ENCODE measurements around the gene ZFAND2B.

Gene ZFAND2B, protein sequence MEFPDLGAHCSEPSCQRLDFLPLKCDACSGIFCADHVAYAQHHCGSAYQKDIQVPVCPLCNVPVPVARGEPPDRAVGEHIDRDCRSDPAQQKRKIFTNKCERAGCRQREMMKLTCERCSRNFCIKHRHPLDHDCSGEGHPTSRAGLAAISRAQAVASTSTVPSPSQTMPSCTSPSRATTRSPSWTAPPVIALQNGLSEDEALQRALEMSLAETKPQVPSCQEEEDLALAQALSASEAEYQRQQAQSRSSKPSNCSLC

DNA sequence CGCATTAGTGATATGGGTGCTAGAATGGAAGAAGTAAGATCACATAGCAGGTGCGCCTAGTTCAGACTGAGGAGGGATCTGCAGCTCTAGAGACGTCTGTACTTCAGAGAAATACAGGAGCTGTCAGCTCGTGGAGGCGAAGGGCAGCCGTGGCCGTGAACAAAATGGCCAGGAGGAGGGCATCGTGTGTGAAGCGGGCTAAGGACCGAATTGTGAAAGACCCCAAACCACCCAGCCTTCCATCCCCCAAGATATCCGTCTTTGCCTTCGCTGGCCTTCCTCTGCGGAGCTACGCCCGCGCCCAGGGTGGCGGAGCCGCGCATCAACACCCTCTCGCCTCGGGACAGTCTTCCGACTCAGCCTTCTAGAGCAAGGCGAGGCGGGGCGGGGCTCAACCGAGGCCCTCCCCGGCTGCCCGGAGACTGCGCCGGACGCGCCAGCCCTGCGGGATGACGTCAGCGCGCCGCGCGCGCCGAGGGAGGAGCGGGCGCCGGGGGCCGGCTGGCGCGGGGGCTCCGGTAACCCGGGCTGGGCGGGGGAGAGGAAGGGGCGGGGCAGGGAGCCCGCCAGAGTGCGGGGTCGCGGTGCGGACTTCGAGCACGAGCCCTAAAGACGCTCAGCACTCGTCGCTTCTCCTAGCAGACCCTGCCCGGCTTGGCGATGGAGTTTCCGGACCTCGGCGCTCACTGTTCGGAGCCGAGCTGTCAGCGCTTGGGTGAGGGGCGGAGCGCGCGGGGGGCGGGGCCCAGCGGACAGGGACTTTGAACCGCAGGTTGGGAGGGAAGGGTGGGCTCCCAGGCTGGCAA is at the start of gene ZFAND2B:
Gene ZFAND2B (plus strand): TSS at position 455 of the 806 bp plus-strand sequence. CDS start 206 bp downstream, at position 661.
- DNase-seq (ENCODE audit: low spot score): peak; percentile 94

DNA sequence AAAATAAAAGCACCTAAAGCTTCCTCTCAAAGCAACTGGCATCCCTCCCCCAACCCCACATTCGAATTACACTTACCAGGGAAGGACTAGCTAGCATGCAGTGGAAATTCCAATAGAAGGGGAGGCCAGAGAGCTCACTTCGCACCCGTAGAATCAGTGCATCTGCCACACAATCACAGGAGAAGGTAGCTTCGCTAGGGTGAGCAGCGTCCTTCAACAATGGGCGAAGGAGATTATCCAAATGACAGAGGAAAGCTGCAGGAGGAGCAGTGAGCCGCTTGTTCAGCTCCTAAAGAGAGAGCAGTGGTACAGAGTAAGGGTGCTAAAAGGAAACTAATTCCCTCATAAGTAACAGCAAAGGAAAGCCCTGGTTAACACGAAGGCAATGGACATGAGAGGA is 49.2 kb upstream of the ZFAND2B start:
- no peak for DNase-seq (ENCODE audit: low spot score)

DNA sequence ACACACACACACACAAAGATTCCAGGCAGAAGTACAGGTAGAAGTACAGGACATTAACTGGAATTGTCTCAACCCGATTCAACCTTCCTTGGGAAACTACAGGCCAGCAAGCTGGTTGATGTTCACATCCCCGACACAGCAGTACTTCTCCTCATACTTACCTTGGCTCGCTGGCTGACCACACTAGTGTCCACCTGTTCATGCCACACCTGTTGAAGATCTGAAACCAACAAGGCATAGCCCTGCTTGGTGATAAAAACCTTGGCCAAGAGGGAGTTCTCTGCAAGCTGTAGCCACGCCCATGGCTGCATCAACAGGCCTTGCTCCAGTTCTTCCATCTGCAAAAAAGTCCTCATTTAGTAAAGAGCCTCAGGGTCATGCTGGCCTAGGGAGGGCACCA is 48.6 kb upstream of the ZFAND2B start:
- DNase-seq (ENCODE audit: low spot score): no peak

DNA sequence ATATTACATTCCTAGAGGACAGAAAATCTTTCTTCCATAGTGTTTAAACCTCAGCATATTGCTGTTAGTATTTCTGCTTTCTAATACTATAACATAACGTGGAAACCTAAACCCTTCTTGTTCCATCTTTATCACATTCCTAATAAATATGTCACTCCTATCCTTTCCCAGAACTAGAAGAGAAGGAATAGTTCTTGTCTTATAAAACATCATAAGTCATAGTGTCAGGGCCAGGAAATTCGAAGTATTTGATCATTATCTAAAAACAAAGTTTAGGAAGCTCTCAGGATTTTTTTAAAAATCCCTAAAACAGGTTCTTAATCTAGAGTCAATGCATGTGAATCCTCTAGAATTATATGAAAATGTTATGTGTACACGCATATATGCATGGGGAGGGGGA is 48.0 kb upstream of the ZFAND2B start:
- no peak for DNase-seq (ENCODE audit: low spot score)

DNA sequence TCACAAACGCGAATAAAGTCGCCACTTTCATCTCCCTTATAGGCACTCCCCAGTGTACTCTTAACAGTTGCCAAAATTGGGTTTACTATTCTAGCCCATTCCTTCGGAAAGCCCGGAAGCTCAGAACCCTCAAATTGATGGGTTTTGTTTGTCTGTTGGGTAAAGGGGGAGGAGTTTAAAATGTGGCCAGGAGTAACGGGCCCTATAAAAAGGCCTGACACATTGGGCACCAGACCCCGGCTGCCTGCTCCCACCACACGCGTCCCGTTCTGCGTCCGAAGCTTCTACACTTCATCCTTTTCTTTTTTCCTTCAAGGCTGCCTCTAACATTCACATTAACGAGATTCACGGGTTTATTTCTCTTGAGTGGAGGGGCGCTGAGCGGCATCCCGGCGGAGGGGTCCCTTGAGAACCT is 46.8 kb upstream of the ZFAND2B start:
- peak; percentile 66 for DNase-seq (ENCODE audit: low spot score)

DNA sequence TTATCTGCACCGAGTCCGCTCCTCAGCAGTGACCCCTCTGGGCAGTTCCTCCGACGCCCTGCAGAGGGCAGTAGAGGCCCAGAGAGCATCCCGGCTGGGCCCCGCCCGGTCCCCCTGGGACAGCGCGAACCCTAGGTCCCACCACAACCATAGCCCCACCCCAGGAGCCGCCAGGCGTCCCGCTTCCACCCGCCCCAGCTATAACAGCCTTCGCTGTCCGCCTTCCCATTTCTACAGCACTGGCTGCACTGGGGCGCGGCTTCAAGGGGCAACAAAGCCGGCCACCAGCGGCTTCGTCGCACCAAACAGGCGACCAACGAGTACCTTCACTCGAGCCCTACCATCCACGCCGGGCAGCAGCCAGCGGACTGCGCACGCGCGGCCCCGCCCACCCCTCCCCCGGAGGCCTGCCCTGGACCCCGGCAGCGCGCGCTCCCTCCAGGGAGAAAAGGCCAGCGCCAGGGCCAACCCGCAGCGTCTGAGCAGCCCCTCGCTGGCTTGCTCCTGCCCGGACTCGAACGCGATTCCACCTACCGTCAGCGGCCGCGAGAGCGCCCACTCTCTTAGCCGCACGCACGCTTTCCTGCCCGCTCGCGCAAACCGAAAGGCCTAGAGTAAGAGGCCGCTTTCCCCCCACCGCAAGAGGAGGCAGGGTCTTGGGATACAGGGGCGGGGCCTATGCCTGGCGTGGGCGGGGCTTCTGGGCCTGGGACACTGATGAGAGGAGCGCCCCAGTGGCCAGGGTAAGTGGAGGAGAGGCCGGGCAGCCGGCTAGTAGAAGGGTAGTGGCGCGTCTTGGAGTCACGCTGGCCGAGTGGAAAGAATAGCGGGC is 46.2 kb upstream of the ZFAND2B start, which contains the start of gene NHEJ1:
Gene NHEJ1 (minus strand): TSS at position 630 of the 832 bp plus-strand sequence. CDS start 2,453 bp downstream, outside the sequence.
- DNase-seq (ENCODE audit: low spot score): peak; percentile 92

DNA sequence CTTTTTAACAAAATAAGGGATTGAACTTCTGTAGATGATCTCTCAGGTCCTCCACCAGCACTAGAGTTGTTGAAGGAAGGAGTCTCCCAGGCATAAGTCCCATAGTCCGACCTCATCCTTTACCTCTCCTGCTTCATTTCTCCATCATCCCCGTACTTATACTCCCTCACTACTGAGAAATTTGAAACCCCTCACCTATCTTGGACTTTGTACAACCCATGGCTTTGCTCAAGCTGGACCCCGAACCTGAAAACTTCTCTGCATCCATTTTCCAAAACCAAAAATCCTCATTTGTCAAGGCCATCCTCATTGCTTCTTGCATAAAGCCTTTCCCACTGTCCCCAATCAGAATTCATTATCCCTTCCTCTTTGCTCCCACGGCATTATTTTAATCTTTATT is 45.5 kb upstream of the ZFAND2B start:
- DNase-seq (ENCODE audit: low spot score): no peak

DNA sequence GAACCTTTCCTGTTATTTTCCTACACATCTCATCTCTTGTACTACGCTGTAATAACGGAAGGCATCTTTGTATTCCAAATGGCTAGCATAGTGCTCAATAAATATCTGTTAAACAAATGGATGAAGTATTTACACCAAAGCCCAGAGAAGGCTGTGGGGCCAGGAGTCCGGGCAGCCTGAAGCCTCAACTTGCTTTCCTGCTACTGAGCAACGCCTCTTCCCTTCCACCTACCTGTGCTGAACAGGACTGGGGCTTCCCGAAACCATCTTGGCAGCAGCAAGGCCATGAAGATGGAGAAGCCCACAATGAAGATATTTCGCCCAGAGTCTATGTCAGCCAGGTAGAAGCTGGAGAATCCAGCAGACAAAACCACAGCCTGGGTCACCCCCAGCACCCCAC is 43.4 kb upstream of the ZFAND2B start:
- no peak for DNase-seq (ENCODE audit: low spot score)

DNA sequence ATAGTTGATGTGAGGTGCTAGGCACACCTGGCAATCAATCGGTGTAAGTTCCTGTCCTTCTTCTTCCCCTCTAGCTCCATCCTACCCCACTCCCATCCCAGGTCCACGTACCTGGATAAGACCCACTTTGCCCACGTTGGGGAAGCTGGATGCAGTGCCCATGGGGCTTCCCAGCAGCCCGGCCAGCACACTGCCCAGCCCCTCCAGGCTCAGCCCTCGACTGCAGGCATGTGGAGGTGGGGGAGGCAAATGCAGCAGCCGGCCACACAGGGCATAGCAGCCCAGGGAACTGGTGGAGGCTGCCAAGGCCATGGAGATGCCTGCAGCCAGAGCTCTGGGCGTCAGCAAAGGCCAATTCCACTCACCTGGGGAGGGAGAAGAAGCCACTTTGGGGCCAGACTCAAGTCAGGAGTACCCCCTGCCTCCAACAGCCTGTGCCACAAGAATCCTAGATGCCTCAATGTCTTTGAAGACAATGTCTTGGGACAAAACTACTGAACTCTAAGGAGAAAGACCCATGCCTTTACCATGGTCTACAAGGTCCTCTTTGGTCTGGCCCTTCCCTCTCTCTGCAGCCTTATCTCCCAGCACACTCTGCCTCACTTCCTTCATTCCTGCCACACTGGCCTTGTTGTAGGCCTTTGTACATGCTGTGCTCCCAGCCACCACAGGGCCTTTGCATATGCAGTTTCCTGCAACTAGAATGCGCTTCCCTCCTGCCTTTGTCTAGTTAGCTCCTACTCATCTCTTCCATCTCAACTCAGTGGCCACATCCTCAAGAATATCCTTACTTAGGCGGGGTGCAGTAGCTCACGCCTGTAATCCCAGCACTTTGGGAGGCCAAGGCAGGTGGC is 41.3 kb upstream of the ZFAND2B start:
- DNase-seq (ENCODE audit: low spot score): no peak

DNA sequence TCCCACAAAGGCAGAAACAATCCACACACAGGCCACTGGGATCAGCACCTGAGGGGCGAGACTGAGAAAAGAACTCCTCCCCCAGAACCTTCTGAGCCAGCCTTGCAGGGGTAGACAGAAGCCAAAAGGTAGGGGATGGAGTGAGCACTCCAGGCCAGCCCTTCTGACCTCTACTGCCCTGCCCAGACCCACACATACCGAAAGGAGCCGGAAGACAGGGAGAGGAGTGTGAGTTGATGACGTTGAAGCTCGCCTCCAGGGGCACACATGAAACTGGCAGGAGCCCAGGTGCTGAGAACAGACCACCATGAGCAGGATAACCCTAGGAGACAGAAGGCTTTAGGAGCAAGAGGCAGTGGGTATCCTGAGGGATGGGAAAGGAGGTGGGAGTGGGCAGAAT is 38.6 kb upstream of the ZFAND2B start:
- DNase-seq (ENCODE audit: low spot score): no peak

DNA sequence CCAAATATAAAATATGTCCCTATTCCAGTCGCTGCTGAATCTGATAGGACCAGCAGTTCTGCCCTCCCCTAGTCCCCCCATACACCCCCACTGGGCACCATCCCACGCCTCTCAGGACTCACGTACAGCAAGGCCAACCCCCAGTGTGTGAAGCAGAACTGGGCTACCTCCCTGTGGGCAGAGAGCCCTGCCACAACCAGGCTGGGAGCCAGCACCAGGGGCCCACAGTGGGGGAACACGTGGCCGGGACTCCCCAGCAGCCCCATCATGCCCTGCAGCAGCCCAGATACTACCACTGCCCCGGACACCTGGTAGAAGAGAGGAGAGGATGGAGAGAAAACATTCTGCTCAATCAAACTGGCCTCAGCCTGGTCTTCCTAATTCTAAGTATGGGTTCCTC is 38.1 kb upstream of the ZFAND2B start:
- no peak for DNase-seq (ENCODE audit: low spot score)

DNA sequence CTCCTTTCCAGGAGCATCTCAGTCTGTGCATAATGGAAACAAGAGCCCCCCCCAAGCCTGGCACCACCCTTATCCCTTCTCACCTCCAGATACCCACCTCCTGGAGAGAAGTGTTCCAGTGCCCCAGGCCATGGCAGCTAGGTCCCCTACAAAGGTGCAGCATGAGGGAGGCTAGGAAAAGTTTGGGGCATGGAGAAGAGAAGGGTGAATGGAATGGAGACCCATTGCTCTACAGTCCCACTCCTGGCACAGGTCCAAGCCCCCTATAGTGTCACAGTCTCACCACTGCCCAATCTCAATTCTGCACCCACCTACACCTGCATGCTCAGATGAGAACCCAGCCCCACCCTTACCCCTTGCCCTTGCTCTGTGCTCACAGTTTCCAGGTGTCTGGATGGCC is 37.6 kb upstream of the ZFAND2B start:
- DNase-seq (ENCODE audit: low spot score): no peak

DNA sequence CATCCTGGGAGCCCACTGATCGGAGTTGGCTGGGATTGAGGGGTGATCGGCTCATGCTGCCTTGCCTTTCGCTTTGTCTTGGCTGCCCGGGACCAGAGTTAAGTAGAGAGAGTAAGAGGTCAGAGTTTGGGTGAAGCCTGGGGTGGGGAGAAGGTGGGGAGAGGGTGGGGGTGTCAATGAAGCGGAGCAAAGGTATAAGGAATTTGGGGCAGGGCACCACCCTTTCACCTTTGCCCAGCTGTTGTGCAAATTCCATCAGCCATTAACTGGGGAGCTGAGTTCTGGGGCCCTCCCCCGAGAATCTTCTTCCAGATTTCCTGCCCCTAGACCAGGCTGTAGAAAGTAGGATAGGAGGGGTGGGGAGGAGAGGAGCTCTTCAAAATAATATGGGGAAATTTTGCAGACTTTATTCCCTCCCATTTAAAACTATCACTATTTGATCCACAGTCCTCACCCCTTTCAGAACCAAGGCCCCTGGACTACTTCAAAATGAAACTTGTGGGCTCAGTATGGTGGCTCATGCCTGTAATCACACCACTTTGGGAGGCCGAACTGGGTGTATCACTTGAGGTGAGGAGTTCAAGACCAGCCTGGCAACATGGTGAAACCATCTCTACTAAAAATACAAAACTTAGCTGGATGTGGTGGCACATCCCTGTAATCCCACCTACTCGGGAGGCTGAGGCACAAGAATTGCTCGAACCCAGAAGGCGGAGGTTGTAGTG is 36.5 kb upstream of the ZFAND2B start, which contains the start of gene SLC23A3:
Gene SLC23A3 (minus strand): TSS at position 100 of the 725 bp plus-strand sequence. CDS start 45 bp downstream, at position 55.
- no peak for DNase-seq (ENCODE audit: low spot score)

DNA sequence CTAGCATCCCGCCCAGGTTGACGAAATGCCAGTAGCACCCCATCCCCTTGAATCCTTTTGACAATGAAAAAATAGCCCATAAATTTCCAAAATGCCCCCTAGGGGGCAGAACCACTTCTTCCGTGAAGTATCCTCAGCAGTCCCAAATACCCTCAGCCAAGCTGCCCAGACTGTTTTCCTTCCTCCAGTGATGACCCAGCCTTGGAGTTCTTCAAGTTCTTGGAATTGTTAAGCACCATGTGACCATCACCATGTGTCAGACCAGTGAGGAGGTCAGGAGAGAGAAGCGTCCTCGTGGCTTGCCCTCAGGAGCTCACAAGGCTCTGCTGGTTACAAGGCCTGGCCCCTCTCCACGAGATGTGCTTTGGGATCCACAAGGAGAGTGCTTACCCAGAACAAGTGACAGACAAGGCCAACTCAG is 35.3 kb upstream of the ZFAND2B start:
- peak; percentile 47 for DNase-seq (ENCODE audit: low spot score)

DNA sequence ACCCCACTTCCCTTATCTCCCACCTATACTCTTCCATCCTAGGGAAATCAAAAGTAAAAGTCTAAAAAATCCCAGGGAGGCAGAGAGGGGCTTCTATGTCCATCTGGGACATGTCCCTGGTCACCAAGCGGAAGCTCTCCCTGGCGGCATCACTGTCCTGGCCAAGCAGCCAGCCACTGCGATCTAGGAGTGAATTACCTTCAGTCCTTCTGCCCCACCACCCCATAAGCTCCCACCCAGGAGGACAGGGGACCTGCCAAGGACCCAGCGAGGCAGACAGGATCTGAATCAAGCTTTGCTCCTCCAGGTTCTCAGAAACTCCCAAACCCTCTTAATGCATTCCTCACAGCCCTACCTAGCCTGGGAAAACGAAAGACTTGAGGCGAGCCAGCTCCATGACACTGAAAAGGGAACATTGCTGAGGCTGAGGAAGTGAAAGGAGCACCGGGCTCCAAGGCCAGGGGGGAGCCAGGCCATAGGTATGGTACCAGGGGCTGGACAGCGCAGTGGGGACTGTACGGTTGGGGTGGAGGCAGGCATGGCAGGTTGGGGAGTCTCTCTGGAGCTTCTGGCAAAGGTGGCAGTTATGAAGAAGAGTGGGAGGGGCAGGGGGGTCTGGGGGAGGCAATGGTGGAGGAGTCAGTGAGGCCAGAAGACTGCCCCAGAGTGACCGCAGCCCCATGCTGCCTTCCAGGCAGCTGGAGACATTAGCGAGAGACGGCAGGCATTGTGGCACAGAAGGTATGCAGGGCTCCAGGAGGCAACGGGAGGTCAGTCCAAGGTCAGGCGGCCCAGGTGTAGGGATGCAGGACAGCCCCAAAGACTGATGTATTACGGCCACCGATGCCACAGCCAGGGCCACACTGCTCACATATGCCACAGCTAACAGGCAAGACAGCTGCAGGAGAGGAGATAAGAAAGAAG is 34.1 kb upstream of the ZFAND2B start:
- no peak for DNase-seq (ENCODE audit: low spot score)

DNA sequence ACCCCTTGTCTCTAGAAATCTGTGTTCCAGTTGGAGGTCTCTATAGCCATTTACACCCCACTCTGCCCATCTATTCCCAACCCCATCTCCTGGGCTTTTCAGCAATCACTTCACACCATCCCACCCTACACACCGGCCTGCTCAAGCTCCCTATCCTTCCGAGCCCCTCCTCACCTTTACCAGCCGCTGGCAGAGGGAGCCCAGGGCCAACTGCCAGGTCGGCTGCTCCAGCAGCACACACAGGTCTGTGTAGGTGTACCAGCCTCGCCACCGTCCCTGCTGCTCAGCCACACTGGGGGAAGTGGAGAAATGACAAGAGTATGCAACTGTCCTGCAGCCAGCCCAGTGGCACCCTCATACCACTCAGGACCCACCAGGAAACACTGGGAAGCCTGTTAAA is 33.4 kb upstream of the ZFAND2B start:
- no peak for DNase-seq (ENCODE audit: low spot score)

DNA sequence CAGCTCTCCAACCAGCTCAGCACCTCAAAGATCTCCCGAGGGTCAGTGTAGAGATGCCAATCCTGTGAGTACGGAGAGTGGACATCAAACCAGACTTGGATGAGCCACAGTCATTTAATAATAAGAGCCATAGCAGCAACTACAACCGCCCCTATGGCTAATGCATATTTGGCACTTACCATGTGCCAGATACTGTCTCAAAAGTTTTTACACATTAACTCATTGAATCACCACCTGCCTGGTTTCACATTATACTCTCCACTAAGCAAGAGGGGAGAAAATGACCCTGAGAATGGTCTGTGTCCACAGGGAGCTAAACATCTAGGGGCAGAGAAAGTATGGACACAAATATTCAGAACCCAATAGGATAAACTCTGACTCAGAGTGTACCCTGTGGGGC is 32.4 kb upstream of the ZFAND2B start:
- no peak for DNase-seq (ENCODE audit: low spot score)

DNA sequence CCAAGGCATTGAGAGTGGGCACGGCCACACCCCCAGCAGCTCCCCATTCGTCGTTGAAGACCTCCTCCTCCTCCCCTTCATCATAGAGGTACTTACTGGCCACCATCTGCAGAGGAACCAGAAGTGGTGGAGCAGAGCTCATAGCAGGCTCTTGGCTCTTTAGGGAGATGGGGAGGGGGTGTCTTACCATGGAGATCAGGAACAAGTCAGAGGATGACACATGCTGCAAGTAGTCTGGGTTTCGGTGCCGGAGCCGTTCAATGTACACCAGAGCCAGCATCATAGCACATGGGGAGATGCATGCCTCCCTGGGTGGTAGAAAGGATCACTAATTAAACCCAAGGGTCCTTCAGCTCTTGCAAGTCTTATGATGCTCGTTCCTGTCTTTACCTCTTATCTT is 31.8 kb upstream of the ZFAND2B start:
- DNase-seq (ENCODE audit: low spot score): no peak

DNA sequence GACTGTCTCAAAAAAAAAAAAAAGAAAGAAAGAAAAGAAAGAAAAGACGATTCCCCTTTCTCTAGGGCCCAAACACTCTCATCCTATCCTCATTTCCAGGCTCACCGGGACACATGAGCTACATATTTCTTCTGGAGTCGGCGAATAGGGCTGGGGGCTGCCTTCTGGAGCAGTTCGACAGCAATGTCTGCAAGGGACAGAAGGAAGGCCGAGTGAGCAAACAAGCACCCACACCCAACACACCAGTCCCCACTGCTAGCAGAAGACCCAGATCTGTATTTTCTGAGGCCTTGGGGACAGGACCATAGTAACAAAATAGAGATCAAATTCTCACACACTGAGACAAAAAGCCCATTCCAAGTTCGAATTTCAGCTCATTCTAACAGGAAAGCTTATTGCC is 31.1 kb upstream of the ZFAND2B start:
- no peak for DNase-seq (ENCODE audit: low spot score)
